GM18909 (cell line): Measurements from ENCODE around the gene GNB1L.

Experiments
- ATAC-seq: cut with Tn5 transposase; IDR thresholded peaks from one replicate; pipeline ENCODE4 v1.9.1; 2021; ENCODE audit warnings: mild to moderate bottlenecking; ENCODE audit not compliant: unreplicated experiment, poor library complexity

Gene GNB1L

GRCh38 chr22:19877626-19878339 is 23.1 kb upstream of the GNB1L start:
- ATAC-seq: no peak

- no peak for ATAC-seq
Observed at GRCh38 chr22:19876941-19877625, 22.4 kb upstream of the GNB1L start.

GRCh38 chr22:19876314-19876940 is 21.8 kb upstream of the GNB1L start:
- no peak for ATAC-seq

- no peak for ATAC-seq
Observed at GRCh38 chr22:19875531-19876313, 21.0 kb upstream of the GNB1L start.

- no peak for ATAC-seq
Observed at GRCh38 chr22:19875061-19875530, 20.4 kb upstream of the GNB1L start.

GRCh38 chr22:19874307-19875060 is 19.8 kb upstream of the GNB1L start:
- no peak for ATAC-seq

GRCh38 chr22:19873960-19874306 is 19.3 kb upstream of the GNB1L start:
- no peak for ATAC-seq

GRCh38 chr22:19873138-19873959 is 18.7 kb upstream of the GNB1L start:
- ATAC-seq: no peak

- ATAC-seq: no peak
Observed at GRCh38 chr22:19872779-19873137, 18.1 kb upstream of the GNB1L start.

- no peak for ATAC-seq
Observed at GRCh38 chr22:19871845-19872778, 17.4 kb upstream of the GNB1L start.

GRCh38 chr22:19871023-19871844 is 16.6 kb upstream of the GNB1L start:
- ATAC-seq: no peak

- no peak for ATAC-seq
Observed at GRCh38 chr22:19870153-19871022, 15.7 kb upstream of the GNB1L start.

- no peak for ATAC-seq
Observed at GRCh38 chr22:19869497-19870152, 15.0 kb upstream of the GNB1L start.

- ATAC-seq: no peak
Observed at GRCh38 chr22:19868773-19869471, 14.2 kb upstream of the GNB1L start.

- no peak for ATAC-seq
Observed at GRCh38 chr22:19868333-19868732, 13.7 kb upstream of the GNB1L start.
